ENCODE results near the gene ADCY5.

Gene ADCY5

DNA sequence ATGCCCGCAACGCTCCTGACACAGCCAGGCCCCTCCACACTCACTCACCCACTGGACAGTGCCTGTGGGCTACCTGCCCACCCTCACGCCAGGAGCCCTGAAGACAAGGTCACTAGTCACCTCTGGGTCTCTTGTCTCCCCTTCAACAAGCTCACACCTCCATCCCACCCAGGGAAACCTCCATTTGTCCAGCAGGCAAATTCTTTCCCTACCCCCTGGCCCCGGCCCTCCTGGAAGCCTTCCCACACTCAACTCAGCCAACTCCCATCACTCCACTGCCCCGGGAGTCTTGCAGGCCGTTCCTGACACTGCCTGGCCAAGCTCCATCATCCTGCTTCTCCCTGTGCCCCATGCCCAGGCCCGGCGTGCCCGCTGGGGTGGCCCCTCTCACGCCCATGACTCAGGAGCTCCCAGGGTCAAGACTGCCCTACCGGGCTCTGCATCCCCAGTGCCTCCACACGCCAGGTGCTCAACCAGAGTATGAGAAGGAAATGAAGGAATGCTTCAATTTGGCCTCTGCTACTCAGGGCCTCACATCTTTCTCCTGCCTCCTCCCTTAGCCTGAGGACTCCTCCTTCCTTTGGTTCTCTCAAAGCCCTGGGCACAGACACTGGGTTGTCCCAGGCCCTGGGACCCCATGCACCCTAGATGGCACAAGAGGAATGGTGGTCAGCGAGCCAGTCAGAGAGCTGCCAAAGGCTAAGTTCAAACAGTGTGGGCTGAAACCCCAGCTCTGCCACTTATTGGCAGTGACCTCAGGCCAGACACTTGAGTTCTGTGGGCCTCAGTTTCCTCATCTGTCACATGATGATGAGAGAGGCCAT lies 158.6 kb downstream of the ADCY5 start:
- H3K4me1 Mint-ChIP-seq: no peaks in the 10 kb centered on the region
- no peak overlapping the region for H3K4me3 Mint-ChIP-seq
- H3K27me3 Mint-ChIP-seq: peaks cover 27% of the 10 kb centered on the region
- DNase-seq: no peak
- H3K9me3 Mint-ChIP-seq: peaks cover 0 to 11% of the 10 kb centered on the region in 2 donors
- ATAC-seq: no peak
- no peak overlapping the region for H3K27ac Mint-ChIP-seq

- ATAC-seq: no peak
- peaks cover 24% of the 10 kb centered on the region for H3K27me3 Mint-ChIP-seq
- H3K4me1 Mint-ChIP-seq: no peaks in the 10 kb centered on the region
- no peak for DNase-seq
- peaks cover 0 to 11% of the 10 kb centered on the region in 2 donors for H3K9me3 Mint-ChIP-seq
- H3K4me3 Mint-ChIP-seq: no peak overlapping the region
- no peak overlapping the region for H3K27ac Mint-ChIP-seq
Measured at GRCh38 chr3:123289391-123290106, 159.3 kb downstream of the ADCY5 start.

- Mint-ChIP-seq H3K27me3 (peaks cover 10% of the 10 kb centered on the region), H3K4me1 (no peaks in the 10 kb centered on the region), H3K4me3 (no peak overlapping the region), H3K27ac (no peak overlapping the region), H3K9me3 (peaks cover 0 to 11% of the 10 kb centered on the region in 2 donors)
- no peak for DNase-seq
- ATAC-seq: no peak
Measured at GRCh38 chr3:123287962-123288302, 161.0 kb downstream of the ADCY5 start.

GRCh38 chr3:123287051-123287961 lies 161.6 kb downstream of the ADCY5 start:
- H3K4me1 Mint-ChIP-seq: no peaks in the 10 kb centered on the region
- H3K9me3 Mint-ChIP-seq: peaks cover 0 to 11% of the 10 kb centered on the region in 2 donors
- ATAC-seq (no peak), DNase-seq (no peak)
- peaks cover 10% of the 10 kb centered on the region for H3K27me3 Mint-ChIP-seq
- no peak overlapping the region for H3K27ac Mint-ChIP-seq
- H3K4me3 Mint-ChIP-seq: no peak overlapping the region

DNA sequence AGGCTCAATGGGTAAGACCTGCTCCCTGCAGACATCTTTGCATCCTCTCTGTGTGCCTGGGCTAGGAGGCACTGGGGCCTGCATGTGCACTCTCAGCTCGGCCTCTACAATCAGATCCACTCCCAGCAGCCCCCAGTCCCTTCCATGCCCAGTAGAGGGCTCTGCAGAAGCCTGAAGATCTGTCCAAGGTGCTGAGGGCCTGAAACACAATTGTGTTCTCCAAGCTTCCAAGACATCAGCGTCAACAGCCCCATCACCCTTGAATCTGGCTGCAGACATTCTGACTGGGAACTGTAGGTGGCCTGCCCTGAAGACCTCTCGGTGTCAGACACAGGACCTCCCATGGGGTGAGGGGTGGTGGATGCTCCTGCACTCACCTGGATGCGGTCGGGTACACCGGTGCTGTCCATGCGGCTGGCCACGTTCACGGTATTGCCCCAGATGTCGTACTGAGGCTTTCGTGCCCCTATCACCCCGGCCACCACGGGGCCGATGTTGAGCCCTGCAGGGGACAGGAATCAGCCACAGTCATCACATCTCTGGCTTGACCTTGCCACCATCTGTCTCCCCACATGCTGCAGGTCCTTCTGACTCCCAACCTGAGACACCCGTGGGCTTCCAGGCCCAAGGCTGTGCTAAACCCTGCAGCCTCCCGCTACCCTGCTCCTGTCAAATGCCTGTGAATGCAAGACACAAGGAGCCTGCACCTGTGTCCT lies 162.4 kb downstream of the ADCY5 start:
- ATAC-seq (peak; percentile 75), DNase-seq (peak; percentile 31 to 52)
- peaks cover 0 to 11% of the 10 kb centered on the region in 2 donors for H3K9me3 Mint-ChIP-seq
- peak overlapping the region in 1 of 2 donors; percentile 79 for H3K27ac Mint-ChIP-seq
- no peak overlapping the region for H3K4me3 Mint-ChIP-seq
- no peaks in the 10 kb centered on the region for H3K4me1 Mint-ChIP-seq
- peaks cover 6% of the 10 kb centered on the region for H3K27me3 Mint-ChIP-seq

DNA sequence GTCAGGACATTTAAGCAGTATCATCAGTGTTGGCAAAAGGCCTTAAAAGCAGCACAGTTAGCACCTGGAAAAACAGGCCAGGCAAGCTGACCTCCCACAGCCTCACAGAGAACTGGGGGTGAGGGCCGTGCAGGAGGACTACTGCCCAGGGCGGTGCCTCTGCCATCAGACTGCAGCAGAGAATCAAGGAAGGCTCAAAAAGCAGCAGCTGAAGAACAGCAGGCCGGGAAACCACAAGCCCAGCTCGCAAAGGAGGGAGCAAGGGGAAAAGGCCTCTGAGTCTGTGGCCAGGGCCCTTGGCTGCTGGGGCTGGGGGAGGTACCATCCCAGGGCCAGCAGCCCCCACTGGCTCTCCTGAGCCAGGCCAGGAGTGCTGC lies 163.0 kb downstream of the ADCY5 start:
- Mint-ChIP-seq H3K9me3 (peaks cover 0 to 11% of the 10 kb centered on the region in 2 donors), H3K4me1 (no peaks in the 10 kb centered on the region), H3K27ac (no peak overlapping the region), H3K4me3 (no peak overlapping the region), H3K27me3 (peaks cover 1% of the 10 kb centered on the region)
- no peak for DNase-seq
- no peak for ATAC-seq

DNA sequence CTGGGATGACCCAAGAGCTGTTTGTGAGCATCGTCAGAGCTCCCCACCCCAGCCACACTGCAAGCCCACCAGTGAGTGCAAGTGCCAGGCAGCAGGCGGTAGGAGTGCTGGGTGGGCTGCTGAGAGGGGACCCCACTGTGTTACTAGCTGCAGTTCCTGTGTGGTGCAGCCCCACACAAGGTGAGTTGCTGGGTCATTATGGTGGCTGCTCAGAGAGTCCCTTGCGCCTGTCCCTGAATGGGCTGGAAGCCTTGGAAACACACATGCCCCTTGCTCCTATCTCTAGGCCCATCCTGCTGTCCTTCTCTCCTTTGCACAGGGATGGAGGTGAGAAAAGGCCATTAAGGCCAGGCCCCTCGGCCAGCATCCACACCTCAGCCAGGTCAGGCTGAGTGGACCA lies 163.4 kb downstream of the ADCY5 start:
- H3K9me3 Mint-ChIP-seq: peaks cover 0 to 9% of the 10 kb centered on the region in 2 donors
- no peaks in the 10 kb centered on the region for H3K27me3 Mint-ChIP-seq
- H3K4me1 Mint-ChIP-seq: no peaks in the 10 kb centered on the region
- ATAC-seq (no peak), DNase-seq (no peak)
- no peak overlapping the region for H3K4me3 Mint-ChIP-seq
- H3K27ac Mint-ChIP-seq: no peak overlapping the region

- DNase-seq: no peak
- no peak overlapping the region for H3K27ac Mint-ChIP-seq
- ATAC-seq: no peak
Measured at GRCh38 chr3:123285066-123285465, 163.8 kb downstream of the ADCY5 start.

GRCh38 chr3:123284399-123285010 lies 164.4 kb downstream of the ADCY5 start:
- H3K4me3 Mint-ChIP-seq: no peak overlapping the region
- no peak for ATAC-seq
- DNase-seq: no peak
- no peaks in the 10 kb centered on the region for H3K9me3 Mint-ChIP-seq
- no peaks in the 10 kb centered on the region for H3K27me3 Mint-ChIP-seq
- no peak overlapping the region for H3K27ac Mint-ChIP-seq
- no peaks in the 10 kb centered on the region for H3K4me1 Mint-ChIP-seq

More at GRCh38 chr3:123285066-123285465, 163.8 kb downstream of the ADCY5 start:
- H3K4me1 Mint-ChIP-seq: no peaks in the 10 kb centered on the region
- H3K9me3 Mint-ChIP-seq: peaks cover 0 to 5% of the 10 kb centered on the region in 2 donors
- no peak overlapping the region for H3K4me3 Mint-ChIP-seq
- no peaks in the 10 kb centered on the region for H3K27me3 Mint-ChIP-seq

GRCh38 chr3:123283657-123284398 lies 165.1 kb downstream of the ADCY5 start:
- DNase-seq (no peak), ATAC-seq (no peak)
- Mint-ChIP-seq H3K27ac (no peak overlapping the region), H3K4me1 (no peaks in the 10 kb centered on the region), H3K27me3 (no peaks in the 10 kb centered on the region), H3K4me3 (no peak overlapping the region), H3K9me3 (no peaks in the 10 kb centered on the region)

- H3K9me3 Mint-ChIP-seq: no peaks in the 10 kb centered on the region
- no peak overlapping the region for H3K27ac Mint-ChIP-seq
- H3K4me1 Mint-ChIP-seq: no peaks in the 10 kb centered on the region
- ATAC-seq (no peak), DNase-seq (no peak)
- H3K4me3 Mint-ChIP-seq: no peak overlapping the region
- no peaks in the 10 kb centered on the region for H3K27me3 Mint-ChIP-seq
Measured at GRCh38 chr3:123283074-123283473, 165.8 kb downstream of the ADCY5 start.

DNA sequence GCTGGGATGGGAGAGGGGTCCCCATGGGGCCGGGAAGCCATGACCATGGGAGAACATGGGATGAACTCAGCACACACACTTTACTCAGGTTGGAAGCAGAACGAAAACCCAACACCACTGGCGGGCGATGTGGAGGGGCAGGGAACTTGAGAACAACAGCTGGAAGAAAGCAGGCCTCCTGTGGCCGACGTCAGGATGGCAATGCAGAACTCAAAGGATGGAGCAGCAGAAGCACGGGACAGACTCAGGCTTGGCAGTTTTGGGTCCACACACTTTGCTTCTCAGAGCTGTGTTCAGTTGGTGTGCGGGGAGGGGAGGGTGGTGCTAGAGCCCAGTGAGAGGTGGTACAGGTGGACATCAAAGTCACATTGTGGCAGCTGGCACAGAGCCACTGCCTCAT lies 166.4 kb downstream of the ADCY5 start:
- Mint-ChIP-seq H3K27ac (peak overlapping the region in 1 of 2 donors; percentile 29), H3K4me3 (no peak overlapping the region), H3K27me3 (no peaks in the 10 kb centered on the region), H3K9me3 (no peaks in the 10 kb centered on the region), H3K4me1 (no peaks in the 10 kb centered on the region)
- ATAC-seq (no peak), DNase-seq (no peak)

GRCh38 chr3:123281929-123282328 lies 167.0 kb downstream of the ADCY5 start:
- H3K4me1 Mint-ChIP-seq: no peaks in the 10 kb centered on the region
- H3K9me3 Mint-ChIP-seq: no peaks in the 10 kb centered on the region
- no peak overlapping the region for H3K27ac Mint-ChIP-seq
- DNase-seq (no peak), ATAC-seq (no peak)
- no peak overlapping the region for H3K4me3 Mint-ChIP-seq
- H3K27me3 Mint-ChIP-seq: no peaks in the 10 kb centered on the region

- ATAC-seq (no peak), DNase-seq (no peak)
- Mint-ChIP-seq H3K4me3 (no peak overlapping the region), H3K27me3 (no peaks in the 10 kb centered on the region), H3K27ac (no peak overlapping the region), H3K9me3 (no peaks in the 10 kb centered on the region), H3K4me1 (no peaks in the 10 kb centered on the region)
Measured at GRCh38 chr3:123281406-123281805, 167.5 kb downstream of the ADCY5 start.
